Measurements from ENCODE around the gene STK4.

The STK4 gene

DNA sequence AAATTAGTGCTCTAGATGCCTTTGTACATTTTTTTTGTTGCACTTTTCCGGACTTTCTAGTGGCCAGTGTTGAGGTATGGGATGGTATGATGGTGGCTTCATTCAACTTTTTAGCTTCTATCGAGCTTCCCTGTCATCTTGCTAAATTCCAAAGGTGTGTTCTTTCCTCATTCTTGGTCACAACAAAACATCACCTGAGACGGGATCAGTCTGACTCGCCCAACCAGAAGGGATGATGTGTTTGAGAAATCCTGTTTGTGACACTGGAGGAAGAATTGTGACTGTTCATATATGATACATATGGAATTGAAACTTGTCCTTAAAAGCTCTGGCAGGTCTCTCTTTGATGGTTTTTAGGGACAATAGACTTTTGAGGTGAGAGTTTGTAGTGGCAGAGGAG, 100.8 kb downstream of the STK4 start:
- no peaks in the 10 kb centered on the region for H3K27me3 Mint-ChIP-seq (ENCODE audit: low read depth)
- no peak overlapping the region for H3K27ac Mint-ChIP-seq
- no peaks in the 10 kb centered on the region for H3K9me3 Mint-ChIP-seq
- DNase-seq (ENCODE audit: low spot score): no peak
- H3K36me3 Mint-ChIP-seq (ENCODE audit: low read depth): peaks cover 53% of the 10 kb centered on the region
- no peak overlapping the region for H3K4me3 Mint-ChIP-seq
- H3K4me1 Mint-ChIP-seq (ENCODE audit: low read depth): peaks cover 18% of the 10 kb centered on the region

GRCh38 chr20:45067558-45067957, 101.2 kb downstream of the STK4 start:
- Mint-ChIP-seq H3K4me3 (no peak overlapping the region), H3K27me3 (ENCODE audit: low read depth) (no peaks in the 10 kb centered on the region), H3K36me3 (ENCODE audit: low read depth) (peaks cover 50% of the 10 kb centered on the region), H3K27ac (no peak overlapping the region), H3K9me3 (no peaks in the 10 kb centered on the region), H3K4me1 (ENCODE audit: low read depth) (peaks cover 18% of the 10 kb centered on the region)
- no peak for DNase-seq (ENCODE audit: low spot score)

DNA sequence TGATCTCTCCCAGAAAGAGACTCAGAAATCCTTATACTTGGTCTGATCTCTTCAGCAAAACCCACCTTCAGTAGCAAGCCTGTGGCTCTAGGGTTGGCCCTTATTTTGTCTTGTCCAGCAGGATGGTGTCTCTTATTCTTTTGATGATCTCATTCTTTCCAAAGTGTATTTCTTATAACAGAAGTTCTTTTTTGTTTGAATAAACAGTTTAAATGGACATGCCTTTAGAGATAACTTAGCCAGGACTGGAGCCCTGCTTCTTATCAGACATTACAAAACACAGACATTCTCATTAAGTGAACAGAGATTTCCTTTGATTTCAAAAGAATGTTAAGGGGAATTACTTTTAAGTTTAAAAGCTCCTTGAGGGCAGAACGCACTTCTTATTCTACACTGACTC, 102.9 kb downstream of the STK4 start:
- Mint-ChIP-seq H3K27ac (no peak overlapping the region), H3K27me3 (ENCODE audit: low read depth) (no peaks in the 10 kb centered on the region), H3K36me3 (ENCODE audit: low read depth) (peaks cover 55% of the 10 kb centered on the region), H3K4me1 (ENCODE audit: low read depth) (peaks cover 15% of the 10 kb centered on the region), H3K9me3 (no peaks in the 10 kb centered on the region), H3K4me3 (no peak overlapping the region)
- no peak for DNase-seq (ENCODE audit: low spot score)

GRCh38 chr20:45070932-45071632, 104.8 kb downstream of the STK4 start:
- no peak overlapping the region for H3K27ac Mint-ChIP-seq
- no peak overlapping the region for H3K4me3 Mint-ChIP-seq
- H3K27me3 Mint-ChIP-seq (ENCODE audit: low read depth): no peaks in the 10 kb centered on the region
- peaks cover 3% of the 10 kb centered on the region for H3K4me1 Mint-ChIP-seq (ENCODE audit: low read depth)
- H3K36me3 Mint-ChIP-seq (ENCODE audit: low read depth): peaks cover 61% of the 10 kb centered on the region
- DNase-seq (ENCODE audit: low spot score): no peak
- no peaks in the 10 kb centered on the region for H3K9me3 Mint-ChIP-seq

DNA sequence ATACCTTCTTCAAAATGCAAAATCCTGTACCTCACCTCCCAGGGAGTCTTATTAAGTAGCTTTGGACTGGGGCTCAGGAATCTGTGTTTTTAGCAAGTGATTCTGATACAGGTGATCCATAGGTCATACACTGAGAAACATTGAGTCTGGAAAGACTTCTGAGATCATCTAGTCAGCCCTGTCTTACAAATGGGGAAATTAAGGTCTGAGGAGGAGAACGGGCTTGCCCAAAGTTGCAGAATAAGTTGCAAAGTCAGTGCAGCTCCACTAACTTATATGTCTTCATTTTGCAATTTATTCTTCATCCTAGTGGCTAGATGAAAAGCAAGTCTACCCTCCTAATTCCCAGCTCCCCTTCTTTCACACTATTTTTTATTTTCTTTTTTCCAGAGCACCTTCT, 105.8 kb downstream of the STK4 start:
- Mint-ChIP-seq H3K27me3 (ENCODE audit: low read depth) (no peaks in the 10 kb centered on the region), H3K4me3 (no peak overlapping the region), H3K9me3 (no peaks in the 10 kb centered on the region), H3K36me3 (ENCODE audit: low read depth) (peaks cover 63% of the 10 kb centered on the region), H3K27ac (no peak overlapping the region), H3K4me1 (ENCODE audit: low read depth) (peaks cover 2% of the 10 kb centered on the region)
- DNase-seq (ENCODE audit: low spot score): no peak

- H3K9me3 Mint-ChIP-seq: no peaks in the 10 kb centered on the region
- H3K27ac Mint-ChIP-seq: no peak overlapping the region
- DNase-seq (ENCODE audit: low spot score): no peak
- peaks cover 64% of the 10 kb centered on the region for H3K36me3 Mint-ChIP-seq (ENCODE audit: low read depth)
- no peak overlapping the region for H3K4me3 Mint-ChIP-seq
- H3K27me3 Mint-ChIP-seq (ENCODE audit: low read depth): no peaks in the 10 kb centered on the region
- H3K4me1 Mint-ChIP-seq (ENCODE audit: low read depth): peaks cover 2% of the 10 kb centered on the region
Measured at GRCh38 chr20:45073221-45073620, 106.9 kb downstream of the STK4 start.

- DNase-seq (ENCODE audit: low spot score): no peak
- H3K27ac Mint-ChIP-seq: no peak overlapping the region
- H3K4me3 Mint-ChIP-seq: no peak overlapping the region
- H3K4me1 Mint-ChIP-seq (ENCODE audit: low read depth): no peaks in the 10 kb centered on the region
- H3K9me3 Mint-ChIP-seq: peaks cover 8% of the 10 kb centered on the region
- H3K36me3 Mint-ChIP-seq (ENCODE audit: low read depth): peaks cover 78% of the 10 kb centered on the region
- H3K27me3 Mint-ChIP-seq (ENCODE audit: low read depth): no peaks in the 10 kb centered on the region
Measured at GRCh38 chr20:45077559-45077958, 111.2 kb downstream of the STK4 start.

GRCh38 chr20:45080867-45081624, 114.7 kb downstream of the STK4 start:
- Mint-ChIP-seq H3K4me1 (ENCODE audit: low read depth) (no peaks in the 10 kb centered on the region), H3K4me3 (no peak overlapping the region), H3K9me3 (peaks cover 12% of the 10 kb centered on the region), H3K27ac (no peak overlapping the region), H3K36me3 (ENCODE audit: low read depth) (peaks cover 77% of the 10 kb centered on the region), H3K27me3 (ENCODE audit: low read depth) (no peaks in the 10 kb centered on the region)
- DNase-seq (ENCODE audit: low spot score): no peak

DNA sequence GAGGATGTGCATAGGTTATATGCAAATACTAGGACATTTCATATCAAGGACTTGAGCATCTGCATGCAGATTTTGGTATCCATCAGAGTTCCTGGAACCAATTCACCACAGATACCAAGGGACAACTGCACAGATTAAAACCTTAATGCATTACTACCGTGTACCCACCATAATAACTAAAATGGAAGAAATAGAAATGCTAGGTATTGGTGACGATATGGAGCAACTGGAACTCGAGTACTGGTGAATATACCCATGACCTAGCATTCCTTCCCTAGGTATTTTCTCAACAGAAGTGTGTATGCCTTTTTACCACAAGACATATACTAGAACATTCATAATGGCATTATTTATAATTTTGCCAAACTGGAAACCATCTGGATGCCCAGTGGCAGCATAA, 116.2 kb downstream of the STK4 start:
- Mint-ChIP-seq H3K4me3 (no peak overlapping the region), H3K27me3 (ENCODE audit: low read depth) (no peaks in the 10 kb centered on the region), H3K9me3 (peaks cover 12% of the 10 kb centered on the region), H3K36me3 (ENCODE audit: low read depth) (peaks cover 71% of the 10 kb centered on the region), H3K27ac (no peak overlapping the region), H3K4me1 (ENCODE audit: low read depth) (no peaks in the 10 kb centered on the region)
- DNase-seq (ENCODE audit: low spot score): no peak

GRCh38 chr20:45083127-45083526, 116.8 kb downstream of the STK4 start:
- Mint-ChIP-seq H3K27ac (no peak overlapping the region), H3K9me3 (peaks cover 12% of the 10 kb centered on the region), H3K4me1 (ENCODE audit: low read depth) (no peaks in the 10 kb centered on the region), H3K36me3 (ENCODE audit: low read depth) (peaks cover 68% of the 10 kb centered on the region), H3K27me3 (ENCODE audit: low read depth) (no peaks in the 10 kb centered on the region), H3K4me3 (no peak overlapping the region)
- DNase-seq (ENCODE audit: low spot score): no peak

DNA sequence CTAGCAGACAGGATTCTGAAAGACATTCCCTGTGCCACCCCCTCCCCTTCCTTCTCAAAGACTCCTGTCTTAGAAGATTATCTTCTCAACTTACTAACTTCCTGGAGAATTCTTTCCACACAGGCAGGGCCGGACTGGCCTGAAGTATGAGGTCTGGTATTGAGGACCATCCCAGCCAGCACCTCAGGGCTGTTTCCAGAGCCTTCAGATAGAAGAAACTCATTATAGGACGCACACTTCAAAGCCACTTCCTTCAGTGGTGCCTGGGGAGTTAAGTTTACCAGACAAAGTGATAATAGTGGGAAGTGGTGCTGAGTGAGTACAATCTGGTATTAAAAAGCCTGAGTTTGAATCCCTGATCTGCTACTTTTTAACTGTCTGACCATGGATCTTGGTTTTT, 119.0 kb downstream of the STK4 start:
- no peak for DNase-seq (ENCODE audit: low spot score)
- no peaks in the 10 kb centered on the region for H3K27me3 Mint-ChIP-seq (ENCODE audit: low read depth)
- H3K36me3 Mint-ChIP-seq (ENCODE audit: low read depth): peaks cover 52% of the 10 kb centered on the region
- no peak overlapping the region for H3K4me3 Mint-ChIP-seq
- peaks cover 12% of the 10 kb centered on the region for H3K9me3 Mint-ChIP-seq
- no peak overlapping the region for H3K27ac Mint-ChIP-seq
- H3K4me1 Mint-ChIP-seq (ENCODE audit: low read depth): no peaks in the 10 kb centered on the region

DNA sequence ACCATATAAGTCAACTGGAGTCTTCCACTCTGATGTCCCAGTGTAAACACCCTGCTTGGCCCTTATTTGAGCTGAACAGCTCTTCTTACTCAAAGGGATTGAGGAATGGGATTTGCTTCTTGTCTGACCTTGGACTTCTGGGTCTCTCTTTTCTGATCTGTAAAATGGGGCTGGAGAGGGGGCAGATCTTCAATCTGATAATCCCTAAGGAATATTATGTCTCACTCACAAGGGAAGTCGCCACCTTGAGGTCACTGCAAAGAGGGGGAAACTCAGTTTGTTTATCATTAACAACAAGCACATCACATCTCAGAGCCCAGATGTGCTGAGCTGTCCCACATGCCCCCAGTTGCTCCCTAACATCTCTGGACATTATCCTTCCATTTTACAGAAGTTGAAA, 119.6 kb downstream of the STK4 start:
- Mint-ChIP-seq H3K27ac (no peak overlapping the region), H3K27me3 (ENCODE audit: low read depth) (no peaks in the 10 kb centered on the region)

DNA sequence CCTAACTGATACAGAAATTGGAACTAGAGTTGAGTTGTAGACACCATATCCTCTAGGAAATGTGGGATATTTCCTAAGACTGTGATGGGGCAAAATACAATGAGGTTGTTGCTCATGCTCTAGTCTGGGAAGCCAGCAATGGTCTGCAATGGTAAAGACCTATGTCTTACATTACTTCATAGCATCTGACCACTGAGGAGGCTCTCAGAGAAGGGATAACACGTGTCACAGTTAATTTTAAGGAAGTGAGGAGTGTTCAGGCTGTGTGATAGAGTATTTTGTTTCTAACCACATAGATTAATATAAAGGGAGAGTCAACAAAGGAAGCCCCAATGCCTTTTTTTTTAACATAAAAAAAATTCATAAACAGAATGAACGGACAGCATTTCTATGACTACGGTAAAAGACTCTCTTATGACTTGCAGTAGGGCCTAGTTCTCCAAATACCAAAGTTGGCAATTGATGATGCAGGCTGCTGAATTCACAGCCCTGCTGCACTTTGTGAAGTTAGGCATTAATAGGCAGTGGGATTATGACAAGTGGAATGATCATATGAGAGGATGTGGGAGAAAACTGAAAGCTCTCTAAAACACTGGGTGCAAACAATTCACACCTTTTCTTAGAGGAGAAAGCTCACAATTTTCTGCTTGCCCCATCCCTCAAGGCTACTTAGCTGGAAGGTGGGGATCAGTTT, 120.9 kb downstream of the STK4 start:
- H3K9me3 Mint-ChIP-seq: peaks cover 7% of the 10 kb centered on the region
- H3K27me3 Mint-ChIP-seq (ENCODE audit: low read depth): no peaks in the 10 kb centered on the region
- no peak for DNase-seq (ENCODE audit: low spot score)
- no peak overlapping the region for H3K27ac Mint-ChIP-seq
- no peaks in the 10 kb centered on the region for H3K4me1 Mint-ChIP-seq (ENCODE audit: low read depth)
- no peak overlapping the region for H3K4me3 Mint-ChIP-seq
- peaks cover 34% of the 10 kb centered on the region for H3K36me3 Mint-ChIP-seq (ENCODE audit: low read depth)

More for the DNA sequence above, 119.6 kb downstream of the STK4 start:
- Mint-ChIP-seq H3K4me3 (no peak overlapping the region), H3K9me3 (peaks cover 12% of the 10 kb centered on the region), H3K4me1 (ENCODE audit: low read depth) (no peaks in the 10 kb centered on the region), H3K36me3 (ENCODE audit: low read depth) (peaks cover 47% of the 10 kb centered on the region)
- DNase-seq (ENCODE audit: low spot score): no peak

- Mint-ChIP-seq H3K4me1 (ENCODE audit: low read depth) (no peaks in the 10 kb centered on the region), H3K36me3 (ENCODE audit: low read depth) (peaks cover 28% of the 10 kb centered on the region), H3K27ac (no peak overlapping the region), H3K9me3 (peaks cover 2% of the 10 kb centered on the region), H3K27me3 (ENCODE audit: low read depth) (no peaks in the 10 kb centered on the region), H3K4me3 (no peak overlapping the region)
- DNase-seq (ENCODE audit: low spot score): no peak
Measured at GRCh38 chr20:45087814-45088213, 121.5 kb downstream of the STK4 start.

All from T-helper 2 cell treated with Interferon-gamma antibody and Interleukin-4, amounts not matched to agents 5 μg/mL and 100 μg/mL, for 36 hours (primary cell).